Ramos (cell line): ENCODE data around the gene FAM120A.

Experiments used
- in situ Hi-C: fragments of 300-500 bp; cut with MboI; formaldehyde crosslinking; loops from one replicate; pipeline ENCODE4 v1.14.3; 2022; ENCODE audit warnings: low sequenced_read_pairs; ENCODE audit not compliant: unreplicated experiment

FAM120A gene

DNA sequence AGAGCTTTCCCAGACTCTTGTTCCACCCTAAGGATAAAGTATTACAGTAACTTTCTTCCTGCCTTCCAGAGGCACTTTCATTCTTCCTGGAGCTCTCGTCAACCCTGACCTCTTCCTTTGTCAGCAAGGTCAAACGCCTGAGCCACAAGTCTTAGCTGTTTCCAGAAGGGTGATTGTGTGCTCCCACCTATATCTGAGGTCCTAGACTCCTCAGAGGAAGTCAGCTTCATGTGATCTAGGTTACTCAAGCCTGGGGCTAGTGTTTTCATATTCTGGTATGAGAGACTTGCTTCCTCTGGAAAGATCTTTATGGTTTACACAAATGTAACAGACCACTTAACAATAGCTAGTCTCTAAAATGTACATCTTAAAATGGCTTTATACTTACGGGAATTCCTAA, 5.4 kb upstream of the FAM120A start:
- in situ Hi-C loops = no loop called here

DNA sequence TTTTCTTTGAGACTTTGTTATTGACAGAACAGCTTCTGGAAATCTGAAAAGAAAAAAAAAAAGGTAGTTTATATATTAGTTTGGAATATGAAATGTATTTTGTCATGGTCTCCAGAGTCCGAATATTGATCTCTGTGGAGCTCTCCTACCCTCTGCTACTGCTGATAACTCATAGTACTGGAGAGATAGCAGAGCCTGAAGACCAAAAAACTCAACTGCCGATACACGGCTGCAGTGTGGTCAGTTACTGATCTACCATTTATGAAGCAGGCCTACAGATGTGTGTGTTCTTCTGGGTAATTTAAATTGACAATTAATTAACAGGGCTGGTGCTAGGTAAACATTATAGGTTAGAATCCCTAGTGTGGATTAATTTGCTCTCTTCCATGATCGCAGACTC, 3.8 kb upstream of the FAM120A start:
- in situ Hi-C loops = no loop called here

DNA sequence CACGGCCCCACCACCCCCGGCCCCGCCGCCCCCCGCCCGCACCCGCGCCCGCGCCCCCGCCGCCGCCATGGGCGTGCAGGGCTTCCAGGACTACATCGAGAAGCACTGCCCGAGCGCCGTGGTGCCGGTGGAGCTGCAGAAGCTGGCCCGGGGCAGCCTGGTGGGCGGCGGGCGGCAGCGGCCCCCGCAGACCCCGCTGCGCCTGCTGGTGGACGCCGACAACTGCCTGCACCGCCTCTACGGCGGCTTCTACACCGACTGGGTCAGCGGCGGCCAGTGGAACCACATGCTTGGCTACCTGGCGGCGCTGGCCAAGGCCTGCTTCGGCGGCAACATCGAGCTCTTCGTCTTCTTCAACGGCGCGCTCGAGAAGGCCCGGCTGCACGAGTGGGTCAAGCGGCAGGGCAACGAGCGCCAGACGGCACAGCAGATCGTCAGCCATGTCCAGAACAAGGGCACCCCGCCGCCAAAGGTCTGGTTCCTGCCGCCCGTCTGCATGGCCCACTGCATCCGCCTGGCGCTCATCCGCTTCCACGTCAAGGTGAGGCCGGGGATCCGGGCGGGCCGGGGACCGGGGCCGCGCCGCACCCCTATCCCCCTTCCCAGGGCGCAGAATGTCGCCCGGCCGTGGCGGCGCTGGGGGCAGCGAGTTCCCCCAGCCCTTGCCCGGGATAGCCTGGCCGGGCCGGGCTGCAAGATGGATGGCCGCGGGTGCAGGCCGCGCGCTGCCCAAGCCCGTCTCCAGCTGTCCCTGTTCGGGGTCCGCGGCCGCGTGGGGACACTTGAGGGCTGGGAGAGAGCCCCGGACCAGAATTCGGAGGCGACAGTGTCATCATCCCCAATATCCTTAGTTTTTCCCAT, 594 bp downstream of the FAM120A start:
- in situ Hi-C loops = no loop called here

DNA sequence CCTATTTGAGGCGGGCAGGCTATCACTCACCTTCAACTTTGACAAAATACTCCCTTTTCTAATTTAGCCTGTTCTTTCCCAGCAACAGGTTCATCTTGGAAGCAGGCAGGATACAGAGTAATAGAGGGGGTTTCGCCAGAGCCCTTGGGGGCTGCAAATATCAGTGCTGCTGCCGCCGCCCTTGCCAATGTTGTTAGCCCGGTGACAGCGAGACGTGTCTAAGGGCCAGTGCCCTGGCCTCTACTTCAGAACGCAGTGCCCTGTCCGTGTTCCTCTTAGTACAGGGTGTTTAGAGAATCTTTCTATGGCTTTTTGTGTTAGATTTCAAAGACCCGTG, 1.2 kb downstream of the FAM120A start:
- in situ Hi-C loops = no loop called here

DNA sequence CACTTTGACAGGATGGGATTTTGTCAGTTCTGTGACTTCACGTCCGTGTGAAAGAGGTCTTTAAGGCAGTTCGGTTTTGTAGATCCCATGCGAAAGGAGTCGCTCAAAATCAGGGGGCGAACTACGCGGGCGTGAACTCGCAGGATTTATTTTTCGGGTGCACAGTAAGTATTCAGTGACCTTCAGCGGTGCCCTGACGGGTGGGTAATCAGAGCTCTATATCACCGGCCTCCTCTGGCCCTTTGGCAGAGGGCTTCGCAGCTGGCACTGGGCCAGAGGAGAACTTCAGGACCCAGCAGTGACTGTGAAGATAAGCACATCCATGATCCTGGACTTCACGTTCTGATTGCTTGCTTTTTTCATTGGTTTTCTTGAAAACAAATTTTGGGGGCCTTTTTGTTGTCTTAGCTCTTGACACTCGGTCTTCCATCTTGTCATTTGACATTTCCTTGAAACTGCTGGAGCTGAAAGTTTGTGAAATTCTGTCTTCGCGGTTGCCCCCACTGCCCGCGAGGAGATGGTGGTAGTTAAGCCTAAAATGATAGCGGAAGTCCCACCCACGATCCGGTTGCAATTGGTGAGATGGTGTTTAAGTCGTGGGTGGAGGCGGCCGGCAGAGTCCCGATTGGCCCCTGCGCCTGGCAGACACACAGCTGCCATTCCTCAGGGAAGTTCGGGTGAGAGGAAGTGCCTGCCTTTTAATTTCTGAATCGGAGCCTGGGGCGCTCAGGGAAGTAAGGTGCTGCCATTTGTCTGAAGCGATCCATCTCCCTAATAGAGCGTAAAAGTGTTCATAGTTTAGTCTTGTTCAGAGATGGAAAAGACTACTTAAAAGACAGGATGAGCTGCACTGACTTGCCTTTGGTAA, 1.8 kb downstream of the FAM120A start, which contains the start of gene FAM120AOS:
TSS of gene FAM120AOS (minus strand) at position 535 of the 868 bp plus-strand sequence. CDS start 872 bp downstream, outside the sequence.
- in situ Hi-C loops = no loop called here

DNA sequence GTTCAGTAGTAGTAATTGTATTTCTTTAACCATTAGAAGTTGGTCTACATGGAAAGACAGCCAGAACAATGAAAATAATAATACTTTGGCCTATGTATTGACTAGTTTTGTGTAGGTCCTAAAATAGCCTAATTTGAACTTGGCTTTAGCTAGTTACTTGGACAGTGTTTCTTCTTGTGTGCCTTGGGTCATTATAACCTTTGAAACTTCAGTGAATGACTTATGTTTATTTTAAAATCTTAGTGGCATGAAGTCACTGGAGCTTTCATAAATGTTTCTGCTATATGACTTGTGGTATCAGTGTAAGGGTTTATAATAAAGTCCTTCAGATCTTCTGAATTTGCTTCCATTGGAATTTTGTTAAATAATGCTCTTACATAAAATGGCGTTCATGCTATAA, 4.5 kb downstream of the FAM120A start:
- in situ Hi-C loops = no loop called here

DNA sequence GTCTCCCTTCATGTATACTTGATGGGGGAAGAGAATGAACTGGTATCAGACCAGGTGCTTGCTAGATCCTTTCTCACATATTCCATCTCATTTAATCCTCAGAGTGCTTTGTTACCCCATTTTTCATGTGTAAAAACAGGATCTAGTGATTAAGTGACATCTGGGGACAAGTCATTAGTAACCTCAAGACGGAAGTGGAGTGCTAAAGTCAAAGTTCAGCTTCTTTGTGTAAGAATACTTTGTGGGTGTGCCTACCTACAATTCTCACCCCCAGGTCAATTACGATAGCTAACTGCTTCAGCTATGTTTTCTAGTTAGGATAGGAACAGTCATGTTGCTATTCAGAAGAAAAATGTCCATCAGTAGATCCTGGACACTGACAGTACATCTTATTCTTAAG, 5.0 kb downstream of the FAM120A start:
- in situ Hi-C loops = no loop called here

DNA sequence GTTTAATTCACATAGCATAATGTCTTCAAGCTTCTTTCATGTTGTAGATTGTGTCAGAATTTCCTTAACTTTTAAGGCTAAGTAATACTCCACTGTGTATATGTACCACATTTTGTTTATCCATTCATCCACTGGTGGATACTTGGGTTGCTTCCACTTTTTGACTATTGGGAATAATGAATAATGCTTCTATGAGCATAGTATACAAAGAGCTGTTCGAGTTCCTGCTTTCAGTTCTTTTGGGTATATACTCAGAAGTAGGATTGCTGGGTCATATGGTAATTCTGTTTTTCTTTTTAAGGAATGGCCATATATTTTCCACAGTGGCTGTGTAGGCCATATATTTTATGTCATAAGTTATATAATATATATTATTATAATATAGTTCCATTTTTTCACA, 5.5 kb downstream of the FAM120A start:
- in situ Hi-C loops = no loop called here

DNA sequence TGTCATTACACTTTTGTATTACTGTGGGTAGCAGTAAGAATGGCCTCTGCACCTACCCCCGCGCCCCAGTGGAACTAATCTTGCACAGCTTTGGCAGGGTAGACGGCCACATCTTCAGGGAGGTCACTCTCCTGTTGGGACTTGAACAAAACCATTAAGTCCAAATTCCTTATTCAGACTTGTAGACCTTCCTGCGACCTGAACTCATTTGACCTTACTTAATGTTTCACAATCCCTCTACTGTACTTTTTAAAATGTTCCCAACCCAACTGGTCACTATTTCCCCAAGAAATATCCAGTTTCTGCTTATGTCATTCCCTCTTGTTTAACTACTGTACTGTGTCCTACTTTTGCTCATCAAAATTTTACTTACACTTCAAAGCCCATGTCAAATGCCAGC, 7.2 kb downstream of the FAM120A start:
- in situ Hi-C loops = no loop called here

DNA sequence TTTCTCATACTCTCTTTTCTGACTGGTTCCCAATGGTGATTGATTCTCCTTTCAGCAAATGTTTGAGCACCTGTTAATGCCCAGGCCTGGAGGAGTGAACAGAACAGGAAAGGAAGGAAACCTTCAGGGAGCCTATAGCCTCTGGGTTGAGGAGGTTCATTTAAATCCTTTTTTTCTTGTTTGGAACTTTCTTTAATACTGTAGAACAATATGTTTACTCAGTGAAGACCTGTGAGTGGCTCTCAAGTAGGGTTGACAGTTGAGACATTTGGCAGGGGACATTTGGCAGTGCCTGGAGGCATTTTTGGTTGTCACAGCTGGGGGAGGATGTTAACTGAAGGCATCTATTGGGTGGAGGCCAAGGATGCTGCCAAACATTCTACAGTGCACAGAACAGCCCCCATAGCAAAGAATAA, 8.0 kb downstream of the FAM120A start:
- in situ Hi-C loops = no loop called here

DNA sequence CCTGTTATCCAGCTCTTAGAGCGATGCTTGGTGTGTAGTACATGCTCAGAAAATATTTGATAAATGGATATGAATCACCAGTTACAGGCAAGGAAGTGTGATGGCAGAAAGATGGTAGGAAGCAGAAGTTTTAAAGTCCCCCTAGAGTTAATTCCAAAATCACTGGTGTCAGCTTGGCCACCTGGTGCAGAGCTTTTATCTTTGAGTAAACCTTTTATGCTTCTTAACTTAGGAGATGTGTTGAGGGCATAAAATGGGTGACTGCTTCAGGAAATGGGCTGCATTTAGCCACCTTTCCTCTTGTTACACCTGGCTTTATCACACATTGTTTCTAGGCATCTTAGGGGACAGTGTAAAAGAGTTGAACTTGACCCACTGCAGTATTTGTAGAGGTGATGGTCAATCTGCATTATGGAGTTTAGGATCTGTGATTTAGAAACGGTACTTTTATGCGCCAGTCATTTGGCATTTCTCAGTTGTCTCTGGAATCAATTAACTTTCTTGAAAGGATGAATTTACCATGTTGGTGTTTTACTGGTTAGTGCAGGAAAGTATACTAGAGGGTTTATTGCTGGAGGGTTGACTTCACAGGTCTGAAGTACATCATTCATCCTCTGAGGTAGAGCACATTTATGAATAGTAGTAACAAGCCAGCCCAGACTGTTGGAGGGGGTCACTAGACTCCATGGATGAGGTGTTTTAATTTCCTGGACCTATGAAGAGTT, 9.4 kb downstream of the FAM120A start:
- in situ Hi-C loops = no loop called here

DNA sequence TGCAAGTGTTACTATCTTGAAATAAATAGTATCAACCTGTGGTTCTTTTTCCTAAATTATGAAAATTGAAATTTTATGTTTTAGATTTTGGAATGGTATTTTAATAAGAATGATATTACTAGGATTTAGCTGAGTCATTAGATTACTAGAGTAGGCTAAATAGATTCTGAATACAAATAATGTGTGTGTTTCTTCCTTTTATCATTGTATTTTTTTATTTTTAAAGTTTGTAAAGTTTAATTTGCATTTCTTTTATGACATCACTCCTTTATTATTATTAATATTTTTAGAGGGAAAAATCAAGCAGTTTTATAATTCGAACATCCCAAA, 9.9 kb downstream of the FAM120A start:
- in situ Hi-C loops = no loop called here

DNA sequence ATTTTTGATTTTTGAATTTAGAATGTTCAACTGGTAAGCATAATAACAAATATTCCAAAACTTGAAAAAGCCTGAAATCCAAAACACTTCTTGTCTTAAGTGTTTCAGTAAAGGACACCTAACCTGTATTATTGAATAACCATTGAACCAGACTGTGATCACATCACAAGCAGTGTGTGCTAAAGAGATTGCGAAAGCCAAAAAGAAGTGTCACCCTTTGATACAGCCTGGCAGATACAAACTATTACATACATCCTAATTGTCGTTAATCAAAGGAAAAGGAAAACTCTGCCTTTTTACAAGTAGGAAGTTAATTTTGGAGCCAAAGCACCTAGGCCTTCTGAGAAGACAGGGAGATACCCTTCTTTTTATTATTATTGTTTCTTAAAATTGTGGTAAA, 10.3 kb downstream of the FAM120A start:
- in situ Hi-C loops = no loop called here

DNA sequence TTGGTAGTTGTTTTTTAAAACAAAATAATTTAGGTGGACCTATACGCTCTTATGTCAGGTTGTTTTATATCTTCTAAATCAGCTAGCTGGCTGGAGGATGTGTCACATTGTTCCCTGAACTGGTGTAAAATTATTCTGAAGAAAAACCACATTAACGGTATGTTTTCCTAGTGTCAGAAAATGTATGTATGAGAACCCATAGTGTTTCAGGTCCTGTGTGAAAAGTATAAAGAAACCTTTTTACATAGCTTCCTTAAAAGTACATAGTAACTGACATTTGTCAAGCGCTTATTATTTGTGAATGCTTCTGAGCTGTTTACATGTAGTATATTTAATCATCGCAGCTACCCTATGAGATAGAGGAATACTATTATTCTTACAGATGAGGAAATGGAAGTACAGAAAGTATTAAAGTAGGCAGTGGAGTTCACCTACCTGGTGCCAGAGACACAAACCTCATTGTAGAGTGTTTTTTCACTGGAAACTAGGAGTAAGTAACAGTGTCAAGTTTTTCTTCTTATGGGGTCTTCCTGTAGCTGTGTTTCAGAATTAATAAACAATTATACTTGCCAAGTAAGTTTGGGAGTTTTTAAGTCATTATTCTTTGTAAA, 12.3 kb downstream of the FAM120A start:
- in situ Hi-C loops = no loop called here

DNA sequence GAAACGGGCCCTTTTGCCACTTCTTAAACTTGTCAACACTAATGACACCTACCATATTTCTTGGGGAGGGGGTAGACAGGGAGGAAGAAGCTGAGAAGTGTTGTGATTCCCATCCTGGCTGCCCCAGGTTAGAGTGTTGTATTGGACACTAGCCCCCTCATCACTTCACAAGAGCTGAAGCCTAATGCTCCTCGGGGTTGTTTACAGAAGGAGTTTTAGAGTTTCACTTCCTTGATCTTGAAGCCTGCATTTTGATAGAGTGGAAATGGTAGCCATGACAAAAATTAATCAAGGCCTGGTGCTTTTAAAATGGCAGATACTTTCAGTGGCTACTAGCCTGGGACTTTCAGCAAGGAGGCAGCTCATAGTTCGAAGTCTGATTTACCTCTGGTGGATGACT, 12.9 kb downstream of the FAM120A start:
- in situ Hi-C loops = no loop called here

DNA sequence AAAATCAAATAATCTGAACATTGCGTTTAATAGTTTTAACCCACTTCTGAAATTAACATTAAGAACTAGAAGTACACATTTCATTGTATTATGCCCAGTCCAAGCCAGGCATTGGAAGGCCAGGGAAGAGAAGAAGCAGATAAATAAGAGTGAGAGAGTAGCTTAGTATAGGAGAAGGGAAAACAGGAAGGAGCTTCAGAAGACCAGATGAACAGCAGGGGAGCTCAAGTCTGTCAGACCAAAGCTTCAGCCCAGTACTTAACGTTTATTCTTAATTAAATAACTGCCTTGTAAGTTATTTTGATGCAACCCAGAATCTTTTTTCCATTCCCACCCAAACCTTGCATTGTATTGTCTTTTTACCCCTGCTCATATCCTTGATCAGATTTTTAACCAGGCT, 13.4 kb downstream of the FAM120A start:
- in situ Hi-C loops = no loop called here

DNA sequence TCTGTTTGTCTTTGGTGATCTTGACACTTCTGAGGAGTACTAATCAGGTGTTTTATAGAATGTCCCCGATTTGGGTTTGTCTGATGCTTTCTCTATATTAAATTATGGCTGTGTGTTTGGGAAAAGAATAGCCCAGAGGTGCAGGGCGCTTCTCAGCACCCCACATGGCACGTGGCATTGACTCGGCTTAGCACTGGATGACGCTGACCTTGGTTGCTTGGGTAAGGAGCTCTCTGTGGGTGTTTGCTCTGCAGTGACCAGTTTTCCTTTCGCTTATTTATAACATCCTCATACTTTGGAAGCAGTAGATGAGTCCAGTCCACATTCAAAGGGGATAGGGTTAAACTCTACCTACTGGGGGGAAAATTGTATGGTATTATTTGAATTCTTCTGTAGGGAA, 14.4 kb downstream of the FAM120A start:
- in situ Hi-C loops = no loop called here

DNA sequence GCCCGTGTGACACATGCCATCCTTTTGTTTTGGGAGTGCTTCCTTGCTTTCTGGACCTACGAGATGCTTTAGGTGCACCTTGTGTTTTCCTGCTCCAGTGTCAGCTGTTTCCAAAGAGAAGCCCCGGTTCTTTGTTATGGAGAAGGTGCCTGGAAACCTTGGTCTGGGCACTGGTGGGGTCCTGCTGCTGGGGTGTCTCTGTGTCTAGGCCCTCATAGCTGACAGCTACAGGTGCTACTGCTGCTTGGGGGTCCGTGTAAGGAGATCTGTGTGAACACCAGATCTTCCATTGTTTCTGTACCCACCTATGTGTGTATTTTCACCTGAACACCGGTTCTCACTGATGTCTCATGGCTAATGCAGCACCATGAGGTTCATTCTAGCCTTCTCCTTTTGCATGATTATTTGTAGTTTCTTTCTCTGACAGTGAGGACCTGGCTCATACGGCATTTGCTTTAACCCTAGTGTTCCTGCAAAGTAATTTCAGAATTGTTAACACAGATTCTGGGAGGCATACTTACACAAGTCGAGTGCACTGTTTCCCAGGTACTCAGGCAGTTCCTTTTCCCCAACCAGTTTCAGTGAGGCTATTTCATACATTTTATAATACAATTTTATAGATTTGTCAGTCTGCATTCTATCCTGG, 15.1 kb downstream of the FAM120A start:
- in situ Hi-C loops = no loop called here

DNA sequence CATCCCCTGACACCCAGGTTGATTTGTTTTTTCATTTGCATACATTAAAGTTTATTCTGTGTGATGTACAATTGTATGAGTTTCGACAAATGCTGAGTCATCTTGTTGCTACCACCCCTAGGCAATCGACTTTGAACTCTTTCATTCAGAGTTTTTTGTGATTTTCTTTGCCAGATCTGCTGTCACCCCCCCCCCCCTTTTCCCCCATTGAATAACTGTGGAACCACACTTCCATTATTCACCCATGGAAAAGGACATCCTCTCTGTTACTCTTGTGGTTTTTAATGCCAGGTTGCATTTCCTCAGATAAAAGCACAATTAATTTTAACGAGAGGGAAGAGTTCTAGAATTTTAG, 15.6 kb downstream of the FAM120A start:
- in situ Hi-C loops = no loop called here

DNA sequence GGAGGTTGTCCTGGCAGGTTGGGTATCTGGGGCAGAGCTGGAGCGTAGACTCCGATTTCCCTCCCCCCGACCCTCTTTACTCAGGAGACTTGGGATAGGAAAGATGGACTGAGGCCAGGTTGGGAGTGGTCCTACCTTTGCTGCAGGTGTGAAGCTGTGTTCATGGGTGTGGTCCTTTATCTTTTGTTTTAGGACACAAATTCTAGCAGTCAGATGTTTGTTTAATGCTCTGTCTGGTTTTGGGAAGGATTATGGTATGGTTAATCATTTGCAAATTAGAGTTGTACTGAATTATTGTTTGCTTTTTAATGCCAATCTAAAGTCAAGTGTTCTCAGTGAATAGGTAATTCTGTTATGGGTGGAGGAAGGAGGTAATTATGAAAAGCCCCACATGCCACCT, 16.0 kb downstream of the FAM120A start:
- in situ Hi-C loops = no loop called here
